Left ventricle myocardium inferior (tissue), 1 donor: Measurements from ENCODE around the gene PTPRO. TPM values are rescaled to one million over a fixed set of nuclear protein-coding genes. Genes with fewer than 3 reads are reported as not detected.

ENCODE experiments used
- DNase-seq: peaks from one replicate; pipeline ENCODE4 v3.0.0-alpha.2; 2020
- H3K27ac ChIP-seq: fragments of 200-600 bp; replicated peaks from 2 replicates; pipeline ENCODE4 v1.8.0; 2021
- H3K27me3 ChIP-seq: fragments of 200-600 bp; 2 replicates; pipeline ENCODE4 v1.8.0; 2021; ENCODE audit warnings: low read depth
- H3K36me3 ChIP-seq: fragments of 200-600 bp; 2 replicates; pipeline ENCODE4 v1.8.0; 2021
- H3K4me1 ChIP-seq: fragments of 200-600 bp; 2 replicates; pipeline ENCODE4 v1.8.0; 2021
- H3K4me3 ChIP-seq: fragments of 200-600 bp; 2 replicates; pipeline ENCODE4 v1.8.0; 2021; ENCODE audit warnings: mild to moderate bottlenecking, moderate library complexity
- H3K9me3 ChIP-seq: fragments of 200-600 bp; replicated peaks from 2 replicates; pipeline ENCODE4 v1.8.0; 2021
- intact Hi-C: fragments of 100-400 bp; cut with micrococcal nuclease; formaldehyde crosslinking; loops from one replicate; pipeline ENCODE4 v1.11.0; 2022
- total RNA-seq: library from RNA; stranded (reverse); fragmentation: NEBNext Ultra II Directional; extraction: Animal tissue kit (Norgen Biotek cat#: 25700); gene quantifications from one replicate; pipeline ENCODE4 v1.2.1, GENCODE V29; 2021
- TF ChIP-seq, protein P1 (sequence below): fragments of 200-600 bp; IDR thresholded peaks from 2 replicates; pipeline ENCODE4 v1.8.0; 2021; ENCODE audit warnings: antibody characterized with exemption, mild to moderate bottlenecking, borderline replicate concordance
- donor health status: DM: no; HTN: yes; CAD: no; lungs with severe emphysema.

PTPRO gene
- total RNA-seq, 1 donor from 2014 or later = 0.82 TPM

DNA sequence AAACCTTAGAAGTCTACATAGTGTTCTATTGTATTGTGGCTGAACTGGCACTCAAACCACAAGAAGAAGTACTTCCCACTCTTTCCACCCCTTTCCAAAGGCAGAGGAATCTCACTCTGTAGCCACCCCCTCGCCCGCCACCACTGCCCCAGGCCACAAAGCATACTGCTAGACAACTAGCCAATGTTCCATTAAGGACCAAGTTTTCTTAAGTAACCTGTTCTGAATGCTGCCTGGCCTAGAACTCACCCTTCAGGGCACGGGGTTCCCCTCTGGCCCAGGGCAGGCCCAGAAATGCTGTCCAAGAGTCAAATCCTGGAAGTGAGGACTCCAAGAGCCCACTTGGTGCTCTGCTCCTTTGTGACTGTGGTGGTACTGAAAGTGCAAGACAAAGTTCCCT, 15.7 kb upstream of the PTPRO start:
- no peak overlapping the region for H3K4me3 ChIP-seq
- intact Hi-C loops = loop anchor here (10.0 kb wide), 1 partner anchor 188 kb away; no protein-coding TSS in a partner anchor
- no peak overlapping the region for H3K27ac ChIP-seq
- TF ChIP-seq, protein P1, sequence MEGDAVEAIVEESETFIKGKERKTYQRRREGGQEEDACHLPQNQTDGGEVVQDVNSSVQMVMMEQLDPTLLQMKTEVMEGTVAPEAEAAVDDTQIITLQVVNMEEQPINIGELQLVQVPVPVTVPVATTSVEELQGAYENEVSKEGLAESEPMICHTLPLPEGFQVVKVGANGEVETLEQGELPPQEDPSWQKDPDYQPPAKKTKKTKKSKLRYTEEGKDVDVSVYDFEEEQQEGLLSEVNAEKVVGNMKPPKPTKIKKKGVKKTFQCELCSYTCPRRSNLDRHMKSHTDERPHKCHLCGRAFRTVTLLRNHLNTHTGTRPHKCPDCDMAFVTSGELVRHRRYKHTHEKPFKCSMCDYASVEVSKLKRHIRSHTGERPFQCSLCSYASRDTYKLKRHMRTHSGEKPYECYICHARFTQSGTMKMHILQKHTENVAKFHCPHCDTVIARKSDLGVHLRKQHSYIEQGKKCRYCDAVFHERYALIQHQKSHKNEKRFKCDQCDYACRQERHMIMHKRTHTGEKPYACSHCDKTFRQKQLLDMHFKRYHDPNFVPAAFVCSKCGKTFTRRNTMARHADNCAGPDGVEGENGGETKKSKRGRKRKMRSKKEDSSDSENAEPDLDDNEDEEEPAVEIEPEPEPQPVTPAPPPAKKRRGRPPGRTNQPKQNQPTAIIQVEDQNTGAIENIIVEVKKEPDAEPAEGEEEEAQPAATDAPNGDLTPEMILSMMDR = no peak
- no peak for DNase-seq
- no peaks in the 10 kb centered on the region for H3K36me3 ChIP-seq
- H3K9me3 ChIP-seq = peaks cover 29% of the 10 kb centered on the region
- no peaks in the 10 kb centered on the region for H3K27me3 ChIP-seq
- no peaks in the 10 kb centered on the region for H3K4me1 ChIP-seq

DNA sequence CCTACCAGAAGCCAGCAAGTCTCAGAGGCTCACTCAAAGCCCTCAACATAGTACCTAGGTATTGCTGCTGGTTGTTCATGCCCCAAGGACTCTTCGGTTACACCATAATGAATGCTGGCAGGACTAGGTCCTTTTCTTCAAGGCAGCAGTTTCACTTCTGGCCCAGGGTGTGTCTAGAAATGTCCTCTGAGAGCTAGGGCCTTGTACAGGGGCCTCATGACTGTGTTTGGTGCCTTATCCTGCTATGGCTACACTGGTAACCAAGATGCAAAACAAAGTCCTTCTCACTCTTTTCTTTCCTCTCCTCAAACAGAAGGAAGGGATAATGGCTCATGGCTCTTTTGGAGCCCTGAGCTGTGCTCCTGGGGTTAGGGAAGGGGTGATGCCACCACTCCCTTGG, 15.2 kb upstream of the PTPRO start:
- no peaks in the 10 kb centered on the region for H3K4me1 ChIP-seq
- H3K4me3 ChIP-seq = no peak overlapping the region
- no peak overlapping the region for H3K27ac ChIP-seq
- peaks cover 29% of the 10 kb centered on the region for H3K9me3 ChIP-seq
- intact Hi-C loops = loop anchor here (10.0 kb wide), 1 partner anchor 188 kb away; no protein-coding TSS in a partner anchor
- TF ChIP-seq, protein P1 = no peak
- no peaks in the 10 kb centered on the region for H3K36me3 ChIP-seq
- DNase-seq = no peak
- H3K27me3 ChIP-seq = no peaks in the 10 kb centered on the region

DNA sequence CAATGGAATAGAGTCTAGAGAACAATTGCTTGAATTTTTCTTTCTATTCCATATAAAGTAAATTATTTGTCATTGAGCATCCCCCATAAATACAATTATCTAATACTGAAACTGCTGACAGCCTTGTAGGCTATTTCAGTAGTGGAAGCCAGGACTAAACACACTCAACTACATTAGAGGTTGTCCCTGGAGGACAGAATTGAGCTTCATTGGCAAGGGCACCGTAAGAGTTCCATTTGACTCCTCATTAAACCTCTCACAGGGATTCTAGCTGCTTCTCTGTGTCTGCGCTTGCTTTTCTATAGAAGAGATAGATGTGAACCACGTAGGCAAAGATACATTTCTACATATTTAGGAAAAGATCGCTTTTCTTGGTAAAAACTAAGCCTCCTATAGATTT, 3.5 kb upstream of the PTPRO start:
- no peak overlapping the region for H3K27ac ChIP-seq
- intact Hi-C loops = no loop called here

DNA sequence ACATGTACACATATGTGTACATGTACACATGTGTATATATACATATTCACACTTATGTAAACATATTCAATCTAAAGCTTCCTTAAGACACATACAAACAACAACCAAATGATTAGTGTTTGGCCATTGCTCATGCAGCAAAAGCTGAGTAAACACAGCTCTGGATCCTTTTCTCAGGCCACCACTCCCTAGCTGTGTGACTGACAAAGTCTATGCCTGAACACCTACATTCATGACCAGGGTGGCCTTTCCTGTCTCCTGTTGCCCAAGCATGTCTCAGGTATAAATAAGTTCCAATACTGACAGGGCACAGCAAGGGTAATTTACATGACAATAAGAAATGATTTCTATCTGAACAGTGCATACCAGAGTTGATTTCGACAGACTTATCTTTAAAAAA, 1.4 kb upstream of the PTPRO start:
- H3K27me3 ChIP-seq = peaks cover 97% of the 10 kb centered on the region
- H3K36me3 ChIP-seq = no peaks in the 10 kb centered on the region
- intact Hi-C loops = no loop called here
- no peak overlapping the region for H3K27ac ChIP-seq
- TF ChIP-seq, protein P1 = no peak
- H3K4me3 ChIP-seq = no peak overlapping the region
- no peaks in the 10 kb centered on the region for H3K9me3 ChIP-seq
- peaks cover 10% of the 10 kb centered on the region for H3K4me1 ChIP-seq
- no peak for DNase-seq

More for the DNA sequence above, 3.5 kb upstream of the PTPRO start:
- Histone ChIP-seq H3K4me3 (no peak overlapping the region), H3K9me3 (no peaks in the 10 kb centered on the region), H3K36me3 (no peaks in the 10 kb centered on the region), H3K4me1 (peaks cover 10% of the 10 kb centered on the region), H3K27me3 (peaks cover 85% of the 10 kb centered on the region)
- no peak for DNase-seq
- TF ChIP-seq, protein P1 = no peak

DNA sequence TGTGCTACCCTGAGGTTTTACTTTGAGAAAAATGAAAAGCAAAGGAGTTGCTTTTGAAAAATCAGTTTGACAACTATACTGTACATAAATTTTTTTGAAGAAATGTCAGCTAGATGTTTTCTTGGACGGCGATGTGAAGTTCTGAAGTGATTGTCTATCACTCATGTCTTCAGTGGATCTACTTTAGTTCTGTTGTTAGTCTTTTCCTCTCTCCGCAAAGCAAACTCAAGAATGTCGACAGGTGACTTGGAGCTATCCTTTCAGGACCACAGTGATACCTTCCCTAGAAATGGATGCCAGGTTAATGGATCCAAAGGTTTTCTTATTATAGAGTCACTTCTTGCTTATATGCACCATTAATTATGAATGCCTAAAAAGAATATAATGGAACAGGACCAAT, 1.2 kb downstream of the PTPRO start:
- Histone ChIP-seq H3K9me3 (no peaks in the 10 kb centered on the region), H3K4me1 (peaks cover 10% of the 10 kb centered on the region), H3K27me3 (peaks cover 91% of the 10 kb centered on the region), H3K4me3 (no peak overlapping the region), H3K27ac (no peak overlapping the region), H3K36me3 (no peaks in the 10 kb centered on the region)
- DNase-seq = no peak
- intact Hi-C loops = no loop called here
- TF ChIP-seq, protein P1 = no peak
